ENCODE measurements around the gene RNF224. TPM values are rescaled to one million over a fixed set of nuclear protein-coding genes. Genes with fewer than 3 reads are reported as not detected.

RNF224 gene
- polyA plus RNA-seq, 1 of the 3 experiments (the other 2 are of a cell fraction), result 0.03 TPM

- Histone ChIP-seq H3K4me3 (ENCODE audit: low read depth in 2 of 2, low read length in 1 of 2) (no peak overlapping the region), H3K36me3 (replicated peaks in 1 of 2; ENCODE audit: control insufficient read depth in 1 of 2, insufficient read depth in 2 of 2, low read length in 1 of 2) (peaks cover 19 to 33% of the 10 kb centered on the region in 2 experiments), H3K27me3 (ENCODE audit: insufficient read depth) (no peaks in the 10 kb centered on the region), H3K4me1 (ENCODE audit: control insufficient read depth in 1 of 2, insufficient read depth in 2 of 2, low read depth in 1 of 2, low read length in 1 of 2) (no peaks in the 10 kb centered on the region), H3K9me3 (no peaks in the 10 kb centered on the region), H3K27ac (ENCODE audit: low read depth in 2 of 2, low read length in 1 of 2) (no peak overlapping the region), H3K9me2 (no peaks in the 10 kb centered on the region), H3K79me2 (ENCODE audit: insufficient read depth) (peaks cover 15% of the 10 kb centered on the region), H3F3A (replicated peaks; ENCODE audit: insufficient read depth) (peaks cover 3% of the 10 kb centered on the region), H3K4me2 (no peak overlapping the region), H3K9ac (no peak overlapping the region), H4K20me1 (ENCODE audit: insufficient read depth) (no peaks in the 10 kb centered on the region), H2AFZ (ENCODE audit: low read depth) (no peak overlapping the region)
- POLR2A ChIA-PET, result no interaction called here
- WGBS (ENCODE audit: low lambda C conversion rate), result 90% methylated on average over 8 of the region's 10 CpGs
- CTCF ChIA-PET, result interaction anchor here (0.8 to 3.1 kb wide), 2 partner anchors 10 to 23 kb away, joined by 3 to 18 read pairs; partner anchors contain the start of gene TUBB4B
- TF ChIP-seq FOXJ3 (CRISPR knock-in tag; IDR thresholded peaks at IDR 0.05), result no peak
- no peak for TF ChIP-seq NFIC (IDR thresholded peaks at IDR 0.05; ENCODE audit: borderline replicate concordance)
- TF ChIP-seq ZBTB33 (IDR thresholded peaks at IDR 0.05; ENCODE audit: borderline replicate concordance, low read depth), result no peak
- no peak for DNase-seq
Measured at GRCh38 chr9:137263506-137263905, 36.2 kb downstream of the RNF224 start.

DNA sequence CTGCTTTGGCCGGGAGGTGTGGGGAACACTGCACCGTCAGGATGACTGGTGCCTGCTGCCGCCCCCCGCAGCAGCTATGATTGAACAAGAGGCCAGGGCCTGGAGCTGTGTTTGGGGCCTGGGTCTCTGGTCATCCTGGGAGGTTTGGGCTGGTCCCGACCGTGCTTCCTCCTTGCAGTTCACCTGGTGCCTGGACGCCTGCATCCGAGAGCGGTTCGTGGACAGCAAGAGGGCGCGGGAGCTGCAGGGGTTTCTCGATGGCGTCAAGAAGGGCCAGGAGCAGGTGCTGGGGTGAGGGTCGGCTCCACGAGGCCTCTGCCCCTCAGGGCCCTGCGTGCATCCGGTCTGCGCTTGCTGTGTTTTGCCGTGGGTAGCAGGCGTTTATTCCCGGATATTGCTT lies 36.8 kb downstream of the RNF224 start:
- Histone ChIP-seq H3K4me3 (ENCODE audit: low read depth in 2 of 2, low read length in 1 of 2) (no peak overlapping the region), H3K9ac (no peak overlapping the region), H3K79me2 (ENCODE audit: insufficient read depth) (peaks cover 10% of the 10 kb centered on the region), H3F3A (replicated peaks; ENCODE audit: insufficient read depth) (peaks cover 3% of the 10 kb centered on the region), H3K4me1 (ENCODE audit: control insufficient read depth in 1 of 2, insufficient read depth in 2 of 2, low read depth in 1 of 2, low read length in 1 of 2) (no peaks in the 10 kb centered on the region), H3K27ac (ENCODE audit: low read depth in 2 of 2, low read length in 1 of 2) (no peak overlapping the region), H3K9me2 (no peaks in the 10 kb centered on the region), H2AFZ (ENCODE audit: low read depth) (no peak overlapping the region), H3K9me3 (no peaks in the 10 kb centered on the region), H4K20me1 (ENCODE audit: insufficient read depth) (no peaks in the 10 kb centered on the region), H3K36me3 (replicated peaks in 1 of 2; ENCODE audit: control insufficient read depth in 1 of 2, insufficient read depth in 2 of 2, low read length in 1 of 2) (peaks cover 16 to 36% of the 10 kb centered on the region in 2 experiments), H3K4me2 (no peak overlapping the region), H3K27me3 (ENCODE audit: insufficient read depth) (no peaks in the 10 kb centered on the region)
- ChIA-PET POLR2A (no interaction called here), CTCF (interaction anchor here (1.3 kb wide), 1 partner anchor 29 kb away, joined by 3 read pairs; no protein-coding TSS in a partner anchor)
- TF ChIP-seq FOXJ3 (CRISPR knock-in tag; IDR thresholded peaks at IDR 0.05) (no peak), JUND (IDR thresholded peaks at IDR 0.05) (no peak), GATA2 (CRISPR knock-in tag; IDR thresholded peaks at IDR 0.05) (no peak), SMC3 (IDR thresholded peaks at IDR 0.05; ENCODE audit: low read depth, low read length) (no peak), GABPA (IDR thresholded peaks at IDR 0.05; ENCODE audit: low read depth) (no peak), POLR2AphosphoS5 (IDR thresholded peaks at IDR 0.05; ENCODE audit: low read depth, low read length) (no peak)
- TF ChIP-seq, protein P1, sequence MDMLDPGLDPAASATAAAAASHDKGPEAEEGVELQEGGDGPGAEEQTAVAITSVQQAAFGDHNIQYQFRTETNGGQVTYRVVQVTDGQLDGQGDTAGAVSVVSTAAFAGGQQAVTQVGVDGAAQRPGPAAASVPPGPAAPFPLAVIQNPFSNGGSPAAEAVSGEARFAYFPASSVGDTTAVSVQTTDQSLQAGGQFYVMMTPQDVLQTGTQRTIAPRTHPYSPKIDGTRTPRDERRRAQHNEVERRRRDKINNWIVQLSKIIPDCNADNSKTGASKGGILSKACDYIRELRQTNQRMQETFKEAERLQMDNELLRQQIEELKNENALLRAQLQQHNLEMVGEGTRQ (IDR thresholded peaks at IDR 0.05; ENCODE audit: borderline replicate concordance, low read depth, low read length), result no peak
- DNase-seq, result no peak
- WGBS (ENCODE audit: low lambda C conversion rate), result 97% methylated on average over 16 of the region's 22 CpGs

All from SK-N-SH (cell line).